Esophagus muscularis mucosa (tissue), 4 donors: Measurements from ENCODE around the gene LIMCH1.

Experiments used
- EP300 ChIP-seq: sonication (generic); formaldehyde crosslinking; IDR thresholded peaks from one replicate; pipeline ENCODE4 v1.6.1; 2017; ENCODE audit warnings: antibody characterized with exemption
- POLR2A ChIP-seq: fragments of 450-650 bp; IDR thresholded peaks from one replicate; pipeline ENCODE4 v1.6.1; 2017; ENCODE audit warnings: antibody characterized with exemption, moderate library complexity, mild to moderate bottlenecking, low read depth
- POLR2AphosphoS5 ChIP-seq, 2 donors: sonication (generic); formaldehyde crosslinking; IDR thresholded peaks; one replicate each; pipeline ENCODE4 v1.6.1; 2017; ENCODE audit warnings: antibody characterized with exemption in 2 of 2
- TF ChIP-seq, protein P1 (sequence below), 3 experiments: fragments of 200-600 bp in 2 of 3; fragments of 450-650 bp in 1 of 3; sonication (generic) in 2 of 3; IDR thresholded peaks; one replicate each; pipeline ENCODE4 v1.5.1; 2017 to 2019; ENCODE audit warnings: antibody characterized with exemption in 3 of 3, mild to moderate bottlenecking in 2 of 3, moderate library complexity in 1 of 3

DNA sequence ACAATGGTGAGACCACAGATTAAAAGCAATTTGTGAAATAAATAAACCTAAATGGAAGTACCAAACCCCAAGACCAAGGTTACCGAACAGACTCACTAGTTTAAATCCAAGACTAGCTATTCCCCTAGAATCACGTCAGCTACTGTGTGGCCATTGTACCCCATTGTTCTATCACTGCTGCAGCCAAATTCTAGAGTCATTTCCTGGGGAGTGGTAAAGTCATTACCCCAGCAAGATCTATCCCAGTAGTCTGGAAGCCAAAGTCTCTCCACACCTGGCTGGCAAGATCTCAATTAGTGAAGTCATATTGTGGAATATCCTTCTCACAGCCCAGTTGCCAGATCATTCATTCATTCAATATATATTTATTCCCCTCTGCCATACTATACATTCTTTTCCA, 143.1 kb downstream of the LIMCH1 start:
- TF ChIP-seq, protein P1, sequence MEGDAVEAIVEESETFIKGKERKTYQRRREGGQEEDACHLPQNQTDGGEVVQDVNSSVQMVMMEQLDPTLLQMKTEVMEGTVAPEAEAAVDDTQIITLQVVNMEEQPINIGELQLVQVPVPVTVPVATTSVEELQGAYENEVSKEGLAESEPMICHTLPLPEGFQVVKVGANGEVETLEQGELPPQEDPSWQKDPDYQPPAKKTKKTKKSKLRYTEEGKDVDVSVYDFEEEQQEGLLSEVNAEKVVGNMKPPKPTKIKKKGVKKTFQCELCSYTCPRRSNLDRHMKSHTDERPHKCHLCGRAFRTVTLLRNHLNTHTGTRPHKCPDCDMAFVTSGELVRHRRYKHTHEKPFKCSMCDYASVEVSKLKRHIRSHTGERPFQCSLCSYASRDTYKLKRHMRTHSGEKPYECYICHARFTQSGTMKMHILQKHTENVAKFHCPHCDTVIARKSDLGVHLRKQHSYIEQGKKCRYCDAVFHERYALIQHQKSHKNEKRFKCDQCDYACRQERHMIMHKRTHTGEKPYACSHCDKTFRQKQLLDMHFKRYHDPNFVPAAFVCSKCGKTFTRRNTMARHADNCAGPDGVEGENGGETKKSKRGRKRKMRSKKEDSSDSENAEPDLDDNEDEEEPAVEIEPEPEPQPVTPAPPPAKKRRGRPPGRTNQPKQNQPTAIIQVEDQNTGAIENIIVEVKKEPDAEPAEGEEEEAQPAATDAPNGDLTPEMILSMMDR (IDR thresholded peaks at IDR 0.05): no peak
- TF ChIP-seq POLR2AphosphoS5 (IDR thresholded peaks at IDR 0.05) (no peak), POLR2A (no peak), EP300 (no peak)
